Smooth muscle cell (in vitro differentiated cells): ENCODE data around the gene PAPSS1. TPM values are rescaled to one million over a fixed set of nuclear protein-coding genes. Genes with fewer than 3 reads are reported as not detected.
A peak's percentile ranks its signal among the peaks of the same experiment; 100 is the strongest.

Experiments used
- DNase-seq: peaks from one replicate; lab custom pipeline; 2025; ENCODE audit not compliant: unreplicated experiment; lab: John Stamatoyannopoulos, UW
- H2AFZ ChIP-seq: fragments of 200-600 bp; sonication (generic); 2 replicates; pipeline ENCODE4 v1.6.0; 2016; ENCODE audit warnings: antibody characterized with exemption, low read depth, mild to moderate bottlenecking
- H3F3A ChIP-seq: fragments of 200-600 bp; sonication (generic); 2 replicates; pipeline ENCODE4 v1.6.0; 2017; ENCODE audit warnings: antibody characterized with exemption, low read depth
- H3K27ac ChIP-seq: fragments of 200-600 bp; sonication (generic); 2 replicates; pipeline ENCODE4 v1.5.1; 2016; ENCODE audit warnings: low read depth, mild to moderate bottlenecking
- H3K27me3 ChIP-seq: fragments of 200-600 bp; sonication (generic); 2 replicates; pipeline ENCODE4 v1.6.1; 2016; ENCODE audit warnings: low read depth, mild to moderate bottlenecking
- H3K36me3 ChIP-seq: fragments of 200-600 bp; sonication (generic); 2 replicates; pipeline ENCODE4 v1.5.1; 2016; ENCODE audit warnings: low read depth
- H3K4me1 ChIP-seq: fragments of 200-600 bp; sonication (generic); 2 replicates; pipeline ENCODE4 v1.5.1; 2016; ENCODE audit warnings: low read depth
- H3K4me2 ChIP-seq: fragments of 200-600 bp; sonication (generic); 2 replicates; pipeline ENCODE4 v1.6.0; 2016; ENCODE audit warnings: mild to moderate bottlenecking
- H3K4me3 ChIP-seq: fragments of 200-600 bp; sonication (generic); 2 replicates; pipeline ENCODE4 v1.5.1; 2016; ENCODE audit warnings: mild to moderate bottlenecking
- H3K79me2 ChIP-seq: fragments of 200-600 bp; sonication (generic); 2 replicates; pipeline ENCODE4 v1.6.0; 2016; ENCODE audit warnings: low read depth, mild to moderate bottlenecking
- H3K9ac ChIP-seq: fragments of 200-600 bp; sonication (generic); 2 replicates; pipeline ENCODE4 v1.6.0; 2016; ENCODE audit warnings: low read depth
- H3K9me3 ChIP-seq: fragments of 200-600 bp; sonication (generic); replicated peaks from 2 replicates; pipeline ENCODE4 v1.5.1; 2016; ENCODE audit warnings: low read depth
- H4K20me1 ChIP-seq: fragments of 200-600 bp; sonication (generic); 2 replicates; pipeline ENCODE4 v1.6.0; 2016; ENCODE audit warnings: low read depth
- CTCF ChIP-seq: fragments of 200-600 bp; sonication (generic); IDR thresholded peaks from 2 replicates; pipeline ENCODE4 v1.5.1; 2017; ENCODE audit warnings: borderline replicate concordance, mild to moderate bottlenecking, antibody characterized with exemption; ENCODE audit not compliant: insufficient read depth, poor library complexity, severe bottlenecking
- WGBS: methylation state at CpG from one replicate; pipeline ENCODE4 v1.1.7; 2016; ENCODE audit warnings: low lambda C conversion rate; 5-methylcytosine and 5-hydroxymethylcytosine counted together
- polyA plus RNA-seq: library from polyadenylated mRNA; unstranded; fragments of >200 nt; fragmentation: Nextera tagmentation; extraction: Ambion mirVana; gene quantifications from 2 replicates; pipeline ENCODE4 v1.2.1, GENCODE V29; 2016
- total RNA-seq: library from RNA; depleted of rRNA; stranded (reverse); fragments of >200 nt; gene quantifications from 2 replicates; pipeline ENCODE4 v1.2.3, GENCODE V29; 2014

PAPSS1 gene
- total and polyA plus RNA-seq, 2 experiments from 2014 or later = 188 to 198 TPM

GRCh38 chr4:107570952-107571351, 149.1 kb downstream of the PAPSS1 start:
- 64% methylated on average over 2 of the region's 2 CpGs for WGBS
- no peak for DNase-seq
- Histone ChIP-seq H3K27ac (no peak overlapping the region), H3K4me1 (no peaks in the 10 kb centered on the region), H3F3A (no peaks in the 10 kb centered on the region), H3K27me3 (no peaks in the 10 kb centered on the region), H3K36me3 (peaks cover 4% of the 10 kb centered on the region), H4K20me1 (no peaks in the 10 kb centered on the region), H3K9me3 (no peaks in the 10 kb centered on the region), H3K9ac (no peak overlapping the region), H3K4me3 (no peak overlapping the region), H2AFZ (no peak overlapping the region), H3K79me2 (no peaks in the 10 kb centered on the region), H3K4me2 (no peak overlapping the region)
- TF ChIP-seq CTCF = no peak

GRCh38 chr4:107564326-107564725, 155.7 kb downstream of the PAPSS1 start:
- Histone ChIP-seq H3K27ac (peak overlapping the region; percentile 48), H3K79me2 (no peaks in the 10 kb centered on the region), H3K4me1 (peaks cover 17% of the 10 kb centered on the region), H3K9ac (no peak overlapping the region), H3K4me3 (no peak overlapping the region), H3K9me3 (peaks cover 3% of the 10 kb centered on the region), H3K36me3 (peaks cover 10% of the 10 kb centered on the region), H3K4me2 (peak overlapping the region; percentile 23), H4K20me1 (no peaks in the 10 kb centered on the region), H2AFZ (peak overlapping the region; percentile 15), H3F3A (peaks cover 28% of the 10 kb centered on the region), H3K27me3 (no peaks in the 10 kb centered on the region)
- DNase-seq = no peak
- TF ChIP-seq CTCF = no peak
- WGBS = 28% methylated on average over 5 of the region's 5 CpGs

Other genes with a start within 250 kb of the PAPSS1 start
- 55.5 and 82.7 TPM in 2 replicates for gene SGMS2, start 104.7 kb upstream of the PAPSS1 start, total RNA-seq
- gene SGMS2, start 104.7 kb upstream of the PAPSS1 start, polyA plus RNA-seq = 16.2 and 24.7 TPM in 2 replicates
- 3.5 and 4.4 TPM in 2 replicates for gene CYP2U1, start 211.3 kb upstream of the PAPSS1 start, total RNA-seq
- 1.9 and 2.4 TPM in 2 replicates for gene CYP2U1, start 211.3 kb upstream of the PAPSS1 start, polyA plus RNA-seq